NCI-H748 (cell line): ENCODE measurements around the gene ARMC8.

ENCODE experiments used
- DNase-seq: peaks from one replicate; lab custom pipeline; 2025; ENCODE audit not compliant: unreplicated experiment; lab: John Stamatoyannopoulos, UW

ARMC8 gene

GRCh38 chr3:138245026-138245425 lies 57.9 kb downstream of the ARMC8 start:
- DNase-seq, result no peak

- no peak for DNase-seq
Measured at GRCh38 chr3:138249636-138250035, 62.5 kb downstream of the ARMC8 start.

- no peak for DNase-seq
Measured at GRCh38 chr3:138253609-138254008, 66.5 kb downstream of the ARMC8 start.

- DNase-seq, result no peak
Measured at GRCh38 chr3:138254216-138254615, 67.1 kb downstream of the ARMC8 start.

GRCh38 chr3:138256022-138256421 lies 68.9 kb downstream of the ARMC8 start:
- no peak for DNase-seq

- DNase-seq, result no peak
Measured at GRCh38 chr3:138257986-138258385, 70.9 kb downstream of the ARMC8 start.

- DNase-seq, result no peak
Measured at GRCh38 chr3:138259126-138259525, 72.0 kb downstream of the ARMC8 start.

- no peak for DNase-seq
Measured at GRCh38 chr3:138260611-138261010, 73.5 kb downstream of the ARMC8 start.

- DNase-seq, result no peak
Measured at GRCh38 chr3:138263104-138263503, 76.0 kb downstream of the ARMC8 start.

- DNase-seq, result no peak
Measured at GRCh38 chr3:138265745-138266144, 78.6 kb downstream of the ARMC8 start.

GRCh38 chr3:138267083-138267482 lies 80.0 kb downstream of the ARMC8 start:
- no peak for DNase-seq

GRCh38 chr3:138270245-138270644 lies 83.1 kb downstream of the ARMC8 start:
- DNase-seq, result no peak

GRCh38 chr3:138271189-138271794 lies 84.2 kb downstream of the ARMC8 start:
- DNase-seq, result no peak

- no peak for DNase-seq
Measured at GRCh38 chr3:138281561-138281960, 94.5 kb downstream of the ARMC8 start.

- no peak for DNase-seq
Measured at GRCh38 chr3:138282836-138283235, 95.7 kb downstream of the ARMC8 start.

GRCh38 chr3:138284079-138284478 lies 97.0 kb downstream of the ARMC8 start:
- DNase-seq, result no peak

- DNase-seq, result no peak
Measured at GRCh38 chr3:138284957-138285477, 97.9 kb downstream of the ARMC8 start.

- no peak for DNase-seq
Measured at GRCh38 chr3:138289260-138289659, 102.2 kb downstream of the ARMC8 start.

- no peak for DNase-seq
Measured at GRCh38 chr3:138289701-138290100, 102.6 kb downstream of the ARMC8 start.

- DNase-seq, result no peak
Measured at GRCh38 chr3:138296639-138297038, 109.5 kb downstream of the ARMC8 start.

GRCh38 chr3:138297059-138297607 lies 110.0 kb downstream of the ARMC8 start:
- no peak for DNase-seq

GRCh38 chr3:138297876-138298275 lies 110.8 kb downstream of the ARMC8 start:
- no peak for DNase-seq

GRCh38 chr3:138300647-138301046 lies 113.5 kb downstream of the ARMC8 start:
- DNase-seq, result no peak
